ENCODE results near the gene FUS.
A peak's percentile ranks its signal among the peaks of the same experiment; 100 is the strongest.
"Not testable (repeated sequence)": the region's sequence is repeated elsewhere in the genome, so short reads cannot be mapped to it uniquely, and the experiment has no call there.

The FUS gene

DNA sequence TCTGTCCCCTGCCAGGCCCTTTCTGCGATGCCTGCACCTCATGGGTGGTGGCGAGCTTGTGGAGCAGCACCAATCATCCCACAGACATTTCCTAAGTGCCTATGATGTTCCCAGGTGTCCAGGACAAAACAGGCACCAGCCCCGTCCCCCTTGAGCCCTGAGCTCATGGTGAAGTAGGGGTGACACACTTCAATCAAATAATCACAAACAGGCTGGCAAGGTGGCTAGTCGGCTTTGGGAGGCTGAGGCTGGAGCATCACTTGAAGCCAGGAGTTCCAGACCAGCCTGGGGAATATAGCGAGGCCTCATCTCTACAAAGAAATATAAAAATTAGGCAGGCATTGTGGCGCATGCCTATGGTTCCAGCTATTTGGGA is 43.7 kb upstream of the FUS start:
- Histone ChIP-seq H3K27me3 (replicated peaks; ENCODE audit: control insufficient read depth, insufficient read depth, low read length) (peaks cover 5% of the 10 kb centered on the region), H3K9ac (ENCODE audit: low read length) (no peak overlapping the region), H3K36me3 (ENCODE audit: control insufficient read depth, insufficient read depth, low read length, severe bottlenecking) (peaks cover 8% of the 10 kb centered on the region), H3K4me3 (ENCODE audit: low read length) (no peak overlapping the region), H3K9me3 (ENCODE audit: control insufficient read depth, low read length) (no peaks in the 10 kb centered on the region), H3K4me1 (ENCODE audit: control insufficient read depth, insufficient read depth, low read length) (peaks cover 21% of the 10 kb centered on the region)
- no peak for DNase-seq (ENCODE audit: low read depth)

DNA sequence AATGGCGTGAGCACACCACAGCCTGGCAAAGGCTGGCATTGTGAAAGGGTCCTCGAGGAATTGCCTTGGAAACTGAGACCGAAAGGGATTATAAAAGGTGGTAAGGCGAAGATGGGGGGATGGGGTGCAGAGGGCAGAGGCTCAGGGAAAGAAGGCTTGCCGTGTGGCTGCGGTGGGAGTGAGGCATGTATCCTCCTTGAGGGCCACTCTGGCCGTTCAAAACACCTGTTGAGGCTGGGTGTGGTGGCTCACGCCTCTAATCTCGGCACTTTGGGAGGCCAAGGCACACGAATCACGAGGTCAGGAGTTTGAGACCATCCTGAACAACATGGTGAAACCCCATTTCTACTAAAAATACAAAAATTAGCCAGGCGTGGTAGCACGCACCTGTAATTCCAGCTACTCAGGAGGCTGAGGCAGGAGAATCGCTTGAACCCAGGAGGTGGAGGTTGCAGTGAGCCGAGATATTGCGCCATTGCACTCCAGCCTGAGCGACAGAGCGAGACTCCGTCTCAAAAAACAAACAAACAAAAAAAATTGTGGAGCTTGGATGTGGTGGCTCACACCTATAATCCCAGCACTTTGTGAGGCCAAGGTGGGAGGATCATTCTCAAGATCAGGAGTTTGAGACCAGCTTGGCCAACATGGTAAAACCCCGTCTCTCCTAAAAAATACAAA is 43.0 kb upstream of the FUS start:
- H3K9me3 ChIP-seq (ENCODE audit: control insufficient read depth, low read length); H3K9ac ChIP-seq (ENCODE audit: low read length); H3K4me3 ChIP-seq (ENCODE audit: low read length); H3K36me3 ChIP-seq (ENCODE audit: control insufficient read depth, insufficient read depth, low read length, severe bottlenecking); DNase-seq (ENCODE audit: low read depth); H3K27me3 ChIP-seq (replicated peaks; ENCODE audit: control insufficient read depth, insufficient read depth, low read length): not testable (repeated sequence)
- peaks cover 27% of the 10 kb centered on the region for H3K4me1 ChIP-seq (ENCODE audit: control insufficient read depth, insufficient read depth, low read length)

DNA sequence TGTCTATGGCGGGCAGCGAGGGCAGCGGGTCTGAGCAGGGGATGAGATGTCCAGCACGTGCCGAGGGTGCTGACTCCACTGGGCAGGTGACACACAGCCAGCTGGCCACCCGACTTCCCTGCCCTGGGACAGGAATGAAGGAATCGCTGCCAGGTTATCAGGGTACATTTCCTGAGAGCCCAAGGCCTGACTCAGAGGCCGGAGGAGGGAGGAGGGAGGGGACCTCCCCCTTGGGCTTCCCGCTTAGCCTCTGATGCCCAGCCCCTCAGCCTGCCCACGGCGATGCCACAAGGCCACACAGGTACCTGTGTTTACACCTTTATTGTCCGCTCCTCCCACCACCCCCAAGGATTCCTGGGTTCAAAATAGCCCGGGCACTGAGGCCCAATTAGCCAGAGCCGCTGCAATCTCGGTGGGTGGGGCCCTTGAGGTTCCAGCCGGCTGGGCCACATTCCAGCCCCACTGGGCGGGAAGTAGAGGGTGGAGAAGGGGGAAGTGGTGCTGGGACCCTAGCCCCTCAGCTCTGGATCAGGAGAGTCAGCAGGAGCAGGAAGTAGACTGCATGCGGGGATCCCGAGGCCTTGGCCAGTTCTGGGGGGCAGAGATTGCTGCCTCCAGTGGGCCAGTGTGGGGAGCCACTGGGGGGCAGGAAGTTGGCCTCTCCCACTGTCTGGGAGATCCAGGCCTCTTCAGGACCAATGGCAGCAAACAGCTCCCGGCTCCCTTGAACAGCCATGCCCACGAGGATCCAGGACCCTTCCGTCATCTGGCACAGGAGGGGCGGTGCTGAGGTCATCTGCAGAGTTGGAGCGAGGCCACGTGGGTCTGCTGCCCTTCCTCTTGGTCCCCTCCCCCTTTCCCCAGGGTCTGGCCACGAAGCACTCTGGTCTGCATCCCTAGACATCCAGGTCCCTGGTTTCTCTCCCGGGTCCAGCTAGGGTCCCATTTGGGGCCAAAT is 41.0 kb upstream of the FUS start:
- H3K9me3 ChIP-seq (ENCODE audit: control insufficient read depth, low read length) = no peaks in the 10 kb centered on the region
- no peak overlapping the region for H3K4me3 ChIP-seq (ENCODE audit: low read length)
- H3K9ac ChIP-seq (ENCODE audit: low read length) = no peak overlapping the region
- peaks cover 5% of the 10 kb centered on the region for H3K27me3 ChIP-seq (replicated peaks; ENCODE audit: control insufficient read depth, insufficient read depth, low read length)
- H3K36me3 ChIP-seq (ENCODE audit: control insufficient read depth, insufficient read depth, low read length, severe bottlenecking) = no peaks in the 10 kb centered on the region
- peaks cover 30% of the 10 kb centered on the region for H3K4me1 ChIP-seq (ENCODE audit: control insufficient read depth, insufficient read depth, low read length)
- DNase-seq (ENCODE audit: low read depth) = no peak

DNA sequence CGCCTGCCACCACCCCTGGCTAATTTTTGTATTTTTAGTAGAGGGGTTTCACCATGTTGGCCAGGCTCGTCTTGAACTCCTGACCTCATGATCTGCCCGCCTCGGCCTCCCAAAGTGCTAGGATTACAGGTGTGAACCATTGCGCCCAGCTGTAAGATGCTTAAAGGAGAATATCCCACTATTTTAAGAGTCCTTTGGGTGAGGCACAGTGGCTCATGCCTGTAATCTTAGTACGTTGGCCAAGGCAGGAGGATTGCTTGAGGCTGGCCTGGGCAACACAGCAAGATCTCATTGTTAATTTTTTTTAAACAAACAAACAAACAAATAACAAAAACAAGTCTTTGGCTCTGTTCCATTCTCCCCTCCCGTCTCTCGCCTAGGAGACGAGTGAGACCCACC is 38.9 kb upstream of the FUS start:
- peak overlapping the region; percentile 73 for H3K9ac ChIP-seq (ENCODE audit: low read length)
- DNase-seq (ENCODE audit: low read depth); H3K9me3 ChIP-seq (ENCODE audit: control insufficient read depth, low read length); H3K27me3 ChIP-seq (replicated peaks; ENCODE audit: control insufficient read depth, insufficient read depth, low read length); H3K36me3 ChIP-seq (ENCODE audit: control insufficient read depth, insufficient read depth, low read length, severe bottlenecking): not testable (repeated sequence)
- H3K4me1 ChIP-seq (ENCODE audit: control insufficient read depth, insufficient read depth, low read length) = peaks cover 24% of the 10 kb centered on the region
- peak overlapping the region; percentile 71 for H3K4me3 ChIP-seq (ENCODE audit: low read length)

DNA sequence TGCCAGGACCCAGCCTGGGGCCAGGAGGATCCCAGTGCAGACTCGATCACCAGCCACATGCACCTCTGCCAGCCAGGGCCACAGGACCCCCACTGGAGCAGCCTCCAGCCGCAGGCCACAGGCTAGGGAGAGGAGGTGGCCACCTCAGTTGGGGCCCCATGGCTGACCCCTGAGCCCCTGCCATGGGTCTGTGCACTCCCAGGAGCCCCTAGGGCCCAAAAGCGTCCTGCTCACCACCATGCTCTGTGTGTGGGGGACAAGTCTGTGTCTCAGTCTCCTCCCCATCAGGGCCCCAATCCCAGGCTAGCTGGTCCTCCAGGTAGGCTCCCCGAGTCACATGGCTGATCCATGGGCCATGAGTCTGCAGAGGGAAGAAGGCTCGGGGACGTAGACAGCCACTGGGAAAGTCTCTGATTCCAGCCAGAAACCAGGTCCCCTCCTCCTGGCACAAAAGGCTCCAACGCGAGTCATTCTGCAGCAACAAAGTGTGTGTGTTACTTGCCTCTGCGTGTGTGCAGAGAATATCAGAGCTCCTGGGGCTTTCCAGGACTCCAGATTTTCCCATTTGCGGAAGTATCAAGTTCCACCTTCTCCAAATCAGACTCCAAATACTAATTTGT is 38.3 kb upstream of the FUS start:
- DNase-seq (ENCODE audit: low read depth) = no peak

DNA sequence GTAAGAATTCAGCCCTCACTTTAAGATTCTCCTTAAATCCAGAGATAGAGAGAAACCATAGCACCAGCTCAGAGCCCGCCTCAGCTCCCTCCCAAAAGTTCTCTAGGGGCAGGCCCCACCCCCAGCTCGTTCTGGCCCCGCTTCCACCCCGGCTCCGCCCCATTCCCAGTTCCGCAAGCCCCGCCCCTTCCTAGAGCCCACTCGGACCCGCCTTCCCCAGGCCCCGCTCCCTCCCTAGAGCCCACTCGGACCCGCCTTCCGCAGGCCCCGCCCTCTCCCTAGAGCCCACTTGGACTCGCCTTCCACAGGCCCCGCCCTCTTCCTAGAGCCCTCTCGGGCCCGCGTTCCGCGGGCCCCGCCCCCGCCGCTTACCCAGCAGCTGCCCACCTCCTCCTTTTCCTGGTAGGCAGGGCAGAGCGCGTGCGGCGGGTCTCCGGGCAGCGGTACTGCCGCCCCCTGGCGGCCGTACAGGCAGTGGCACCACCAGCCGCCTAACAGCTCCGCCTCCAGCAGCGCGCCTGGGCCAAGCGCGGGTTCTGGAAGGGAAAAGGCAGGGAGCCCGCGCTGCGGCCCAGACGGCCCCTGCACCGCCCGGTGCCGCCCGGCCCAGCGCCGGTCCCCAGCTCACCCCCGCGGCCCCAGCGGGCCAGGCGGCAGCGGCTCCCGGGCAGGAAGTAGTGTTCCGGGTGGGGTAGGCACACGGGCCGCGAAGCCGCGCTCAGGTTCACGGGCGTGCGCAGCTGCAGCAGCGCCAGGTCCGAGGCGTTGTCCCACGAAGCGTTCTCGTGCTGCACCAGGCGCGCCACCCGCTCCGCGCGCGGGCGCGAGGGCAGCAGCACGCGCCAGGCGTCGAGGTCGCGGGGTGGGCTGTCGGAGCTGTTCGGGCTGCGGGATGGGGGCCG is 37.6 kb upstream of the FUS start:
- peaks cover 15% of the 10 kb centered on the region for H3K27me3 ChIP-seq (replicated peaks; ENCODE audit: control insufficient read depth, insufficient read depth, low read length)
- H3K9ac ChIP-seq (ENCODE audit: low read length) = peak overlapping the region; percentile 81
- H3K4me3 ChIP-seq (ENCODE audit: low read length) = peak overlapping the region; percentile 78
- peaks cover 24% of the 10 kb centered on the region for H3K4me1 ChIP-seq (ENCODE audit: control insufficient read depth, insufficient read depth, low read length)
- peak; percentile 100 for DNase-seq (ENCODE audit: low read depth)
- H3K9me3 ChIP-seq (ENCODE audit: control insufficient read depth, low read length) = no peaks in the 10 kb centered on the region
- no peaks in the 10 kb centered on the region for H3K36me3 ChIP-seq (ENCODE audit: control insufficient read depth, insufficient read depth, low read length, severe bottlenecking)

More for the DNA sequence above, 38.3 kb upstream of the FUS start:
- Histone ChIP-seq H3K4me3 (ENCODE audit: low read length) (peak overlapping the region; percentile 71), H3K27me3 (replicated peaks; ENCODE audit: control insufficient read depth, insufficient read depth, low read length) (peaks cover 7% of the 10 kb centered on the region), H3K36me3 (ENCODE audit: control insufficient read depth, insufficient read depth, low read length, severe bottlenecking) (no peaks in the 10 kb centered on the region), H3K9me3 (ENCODE audit: control insufficient read depth, low read length) (no peaks in the 10 kb centered on the region), H3K4me1 (ENCODE audit: control insufficient read depth, insufficient read depth, low read length) (peaks cover 24% of the 10 kb centered on the region), H3K9ac (ENCODE audit: low read length) (peak overlapping the region; percentile 73)

DNA sequence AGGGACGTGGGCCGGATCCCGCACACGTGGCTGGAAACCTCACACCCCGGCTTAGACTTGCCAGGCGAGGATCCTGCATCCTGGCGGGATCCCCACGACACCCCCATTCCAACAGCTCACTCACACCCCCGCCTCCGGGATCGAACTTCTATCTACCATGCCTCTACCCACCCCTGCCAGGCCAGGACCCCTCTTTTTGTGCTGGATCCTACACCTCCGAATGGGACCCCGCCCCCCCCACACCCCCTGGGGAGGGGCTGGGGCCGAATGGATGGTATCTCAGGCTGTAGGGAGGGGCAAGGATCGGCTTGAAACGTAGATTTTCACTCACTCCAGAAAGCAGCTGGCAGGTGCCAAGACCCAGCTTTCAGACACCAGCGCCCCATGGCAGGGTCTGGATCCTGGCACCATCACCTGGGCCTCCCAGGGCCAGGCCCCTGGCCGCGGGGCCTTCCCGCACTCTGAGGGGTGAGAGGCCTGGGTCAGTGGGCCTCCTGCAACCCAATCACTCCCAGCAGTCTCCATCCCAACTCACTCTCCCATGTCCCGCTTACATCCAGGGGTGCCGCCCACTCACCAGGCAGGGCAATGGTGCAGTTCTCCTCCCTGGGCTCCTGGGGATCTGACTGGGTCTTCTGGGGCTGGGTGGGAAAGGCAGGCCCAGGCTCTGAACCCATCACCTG is 36.8 kb upstream of the FUS start:
- H3K9ac ChIP-seq (ENCODE audit: low read length) = peak overlapping the region; percentile 81
- peaks cover 23% of the 10 kb centered on the region for H3K4me1 ChIP-seq (ENCODE audit: control insufficient read depth, insufficient read depth, low read length)
- H3K36me3 ChIP-seq (ENCODE audit: control insufficient read depth, insufficient read depth, low read length, severe bottlenecking) = no peaks in the 10 kb centered on the region
- no peak for DNase-seq (ENCODE audit: low read depth)
- peak overlapping the region; percentile 78 for H3K4me3 ChIP-seq (ENCODE audit: low read length)
- H3K27me3 ChIP-seq (replicated peaks; ENCODE audit: control insufficient read depth, insufficient read depth, low read length) = peaks cover 22% of the 10 kb centered on the region
- H3K9me3 ChIP-seq (ENCODE audit: control insufficient read depth, low read length) = no peaks in the 10 kb centered on the region

DNA sequence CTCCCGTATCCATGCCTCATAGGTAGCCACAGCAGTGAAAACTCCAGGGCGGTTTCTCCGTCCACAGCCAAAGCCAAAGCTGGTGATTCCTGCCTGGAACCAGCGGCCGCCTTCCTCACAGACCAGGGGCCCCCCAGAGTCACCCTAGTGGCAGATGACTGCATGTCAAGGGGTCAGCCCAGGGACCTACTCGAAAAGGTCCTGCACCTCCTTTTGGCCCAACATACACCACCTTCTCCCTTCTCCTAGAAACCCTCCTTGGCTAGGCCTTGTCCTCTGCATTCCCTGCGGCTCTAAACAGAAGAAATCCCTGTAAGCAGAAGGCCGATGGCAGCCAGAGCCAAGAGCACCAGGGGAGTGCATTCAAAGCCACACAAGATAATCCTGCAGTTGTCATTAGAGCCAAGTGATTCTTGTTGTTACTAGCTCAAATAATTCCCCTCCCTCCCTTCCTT is 36.2 kb upstream of the FUS start:
- peaks cover 17% of the 10 kb centered on the region for H3K4me1 ChIP-seq (ENCODE audit: control insufficient read depth, insufficient read depth, low read length)
- no peak for DNase-seq (ENCODE audit: low read depth)
- no peak overlapping the region for H3K9ac ChIP-seq (ENCODE audit: low read length)
- H3K27me3 ChIP-seq (replicated peaks; ENCODE audit: control insufficient read depth, insufficient read depth, low read length) = peaks cover 28% of the 10 kb centered on the region
- no peak overlapping the region for H3K4me3 ChIP-seq (ENCODE audit: low read length)
- H3K9me3 ChIP-seq (ENCODE audit: control insufficient read depth, low read length) = no peaks in the 10 kb centered on the region
- no peaks in the 10 kb centered on the region for H3K36me3 ChIP-seq (ENCODE audit: control insufficient read depth, insufficient read depth, low read length, severe bottlenecking)

DNA sequence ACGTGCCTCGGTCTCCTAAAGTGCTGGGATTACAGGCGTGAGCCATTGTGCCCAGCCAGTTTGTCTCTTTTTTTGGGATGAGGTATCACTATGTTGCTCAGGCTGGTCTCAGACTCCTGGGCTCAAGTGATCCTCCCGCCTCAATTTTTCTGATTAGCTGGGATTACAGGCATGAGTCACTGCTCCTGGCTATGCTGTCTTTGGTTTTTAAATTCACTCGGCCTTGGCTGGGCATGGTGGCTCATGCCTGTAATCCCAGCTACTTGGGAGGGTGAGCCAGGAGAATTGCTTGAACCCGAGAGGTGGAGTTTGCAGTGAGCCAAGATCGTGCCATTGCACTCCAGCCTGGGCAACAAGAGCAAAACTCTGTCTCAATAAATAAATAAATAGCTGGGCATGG is 35.5 kb upstream of the FUS start:
- not testable (repeated sequence) for H3K9me3 ChIP-seq (ENCODE audit: control insufficient read depth, low read length); H3K9ac ChIP-seq (ENCODE audit: low read length); H3K4me3 ChIP-seq (ENCODE audit: low read length); H3K36me3 ChIP-seq (ENCODE audit: control insufficient read depth, insufficient read depth, low read length, severe bottlenecking)
- DNase-seq (ENCODE audit: low read depth) = peak; percentile 13
- Histone ChIP-seq H3K27me3 (replicated peaks; ENCODE audit: control insufficient read depth, insufficient read depth, low read length) (peaks cover 32% of the 10 kb centered on the region), H3K4me1 (ENCODE audit: control insufficient read depth, insufficient read depth, low read length) (peaks cover 14% of the 10 kb centered on the region)

DNA sequence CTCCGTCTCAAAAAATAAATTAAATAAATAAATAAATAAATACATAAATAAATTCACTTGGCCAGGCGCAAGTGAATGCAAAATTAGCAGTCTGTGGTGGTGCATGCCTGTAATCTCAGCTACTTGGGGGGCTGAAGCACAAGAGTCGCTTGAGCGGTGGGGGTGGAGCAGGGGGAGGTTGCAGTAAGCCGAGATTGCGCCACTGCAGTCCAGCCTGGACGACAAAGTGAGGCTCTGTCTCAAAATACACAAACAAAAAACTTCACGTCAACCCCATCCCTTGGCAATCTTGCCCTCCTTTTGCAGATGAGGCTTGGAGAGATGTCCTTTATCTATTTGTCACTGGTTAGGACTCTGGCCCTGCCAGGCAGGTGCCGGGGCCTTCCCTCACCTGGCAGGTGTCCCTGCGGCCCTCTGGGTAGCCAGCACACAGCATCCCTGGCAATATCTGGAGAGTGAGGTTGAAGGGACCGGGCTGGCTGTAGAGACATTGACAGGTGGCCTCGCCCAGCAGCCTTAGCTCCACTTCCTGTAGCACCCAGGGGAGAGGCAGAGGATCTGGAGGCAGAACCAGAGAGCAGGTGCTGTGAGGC is 34.4 kb upstream of the FUS start:
- H3K27me3 ChIP-seq (replicated peaks; ENCODE audit: control insufficient read depth, insufficient read depth, low read length) = peaks cover 36% of the 10 kb centered on the region
- H3K36me3 ChIP-seq (ENCODE audit: control insufficient read depth, insufficient read depth, low read length, severe bottlenecking) = no peaks in the 10 kb centered on the region
- peaks cover 14% of the 10 kb centered on the region for H3K4me1 ChIP-seq (ENCODE audit: control insufficient read depth, insufficient read depth, low read length)
- no peak overlapping the region for H3K4me3 ChIP-seq (ENCODE audit: low read length)
- DNase-seq (ENCODE audit: low read depth) = no peak
- no peak overlapping the region for H3K9ac ChIP-seq (ENCODE audit: low read length)
- H3K9me3 ChIP-seq (ENCODE audit: control insufficient read depth, low read length) = no peaks in the 10 kb centered on the region
